A673 (cell line): ENCODE measurements around the gene CAPN5. TPM values are rescaled to one million over a fixed set of nuclear protein-coding genes. Genes with fewer than 3 reads are reported as not detected.

Source experiments
- BruUV-seq: library from RNA; stranded (reverse); fragments of 400-500 nt; replicated peaks from 2 replicates; lab custom pipeline; 2021; lab: Mats Ljungman, UMichigan
- CTCF ChIA-PET: fragments of 300-600 bp; sonication (Branson Sonifier 250); formaldehyde crosslinking; loops from one replicate; lab custom pipeline; 2022; ENCODE audit warnings: antibody characterized with exemption; lab: Charles Lee
- POLR2A ChIA-PET: fragments of 300-600 bp; sonication (Branson Sonifier 250); formaldehyde crosslinking; loops from one replicate; lab custom pipeline; 2022; ENCODE audit warnings: antibody characterized with exemption; ENCODE audit not compliant: low non-redundant PET; lab: Charles Lee
- DNase-seq: peaks from one replicate; pipeline ENCODE4 v3.0.0-alpha.2; 2015; ENCODE audit warnings: low spot score
- H3K27ac ChIP-seq: fragments of 200-600 bp; sonication (generic); 2 replicates; pipeline ENCODE4 v1.5.1; 2016; ENCODE audit warnings: mixed run types, low read depth, mild to moderate bottlenecking, mixed read lengths, antibody characterized with exemption, low read length; ENCODE audit not compliant: poor library complexity, severe bottlenecking
- H3K27me3 ChIP-seq: fragments of 200-600 bp; sonication (generic); replicated peaks from 2 replicates; pipeline ENCODE4 v1.6.1; 2017; ENCODE audit warnings: mixed run types, low read depth, mild to moderate bottlenecking, mixed read lengths, antibody characterized with exemption, low read length; ENCODE audit not compliant: insufficient read depth, poor library complexity
- H3K36me3 ChIP-seq: fragments of 200-600 bp; sonication (generic); 2 replicates; pipeline ENCODE4 v1.6.1; 2016; ENCODE audit warnings: mixed run types, mild to moderate bottlenecking, mixed read lengths, antibody characterized with exemption, low read length; ENCODE audit not compliant: insufficient read depth, poor library complexity, severe bottlenecking
- H3K4me1 ChIP-seq: fragments of 200-600 bp; sonication (generic); 2 replicates; pipeline ENCODE4 v1.6.1; 2017; ENCODE audit warnings: mixed run types, mild to moderate bottlenecking, mixed read lengths, antibody characterized with exemption, low read length; ENCODE audit not compliant: insufficient read depth, poor library complexity, severe bottlenecking
- H3K4me3 ChIP-seq: fragments of 200-600 bp; sonication (generic); 2 replicates; pipeline ENCODE4 v1.5.1; 2016; ENCODE audit warnings: low read depth, mixed run types, mild to moderate bottlenecking, mixed read lengths, low read length; ENCODE audit not compliant: poor library complexity, severe bottlenecking
- H3K9me3 ChIP-seq: fragments of 200-600 bp; sonication (generic); 2 replicates; pipeline ENCODE4 v1.6.1; 2016; ENCODE audit warnings: mixed run types, low read depth, mild to moderate bottlenecking, mixed read lengths, antibody characterized with exemption, low read length; ENCODE audit not compliant: poor library complexity, severe bottlenecking
- EZH2 ChIP-seq: fragments of 200-600 bp; sonication (generic); IDR thresholded peaks from 2 replicates; pipeline ENCODE4 v1.6.1; 2017; ENCODE audit warnings: borderline replicate concordance, low read depth, mild to moderate bottlenecking, mixed read lengths, antibody characterized with exemption, low read length; ENCODE audit not compliant: poor library complexity, severe bottlenecking
- intact Hi-C: fragments of 100-400 bp; cut with micrococcal nuclease; formaldehyde crosslinking; loops from one replicate; pipeline ENCODE4 v1.10.0; 2022; ENCODE audit not compliant: unreplicated experiment
- total RNA-seq: library from RNA; stranded (reverse); gene quantifications from 2 replicates; pipeline ENCODE4 v1.2.3, GENCODE V29; 2021
- TF ChIP-seq, protein P1 (sequence below): fragments of 300-800, 200-600 bp; sonication (generic); conservative IDR thresholded peaks from 2 replicates; pipeline ENCODE4 v1.5.1; 2017; ENCODE audit warnings: low read depth, mild to moderate bottlenecking, antibody characterized with exemption, low read length, moderate library complexity, mixed read lengths

The CAPN5 gene
- total RNA-seq, 1 experiment from 2014 or later, result 4.3 TPM

DNA sequence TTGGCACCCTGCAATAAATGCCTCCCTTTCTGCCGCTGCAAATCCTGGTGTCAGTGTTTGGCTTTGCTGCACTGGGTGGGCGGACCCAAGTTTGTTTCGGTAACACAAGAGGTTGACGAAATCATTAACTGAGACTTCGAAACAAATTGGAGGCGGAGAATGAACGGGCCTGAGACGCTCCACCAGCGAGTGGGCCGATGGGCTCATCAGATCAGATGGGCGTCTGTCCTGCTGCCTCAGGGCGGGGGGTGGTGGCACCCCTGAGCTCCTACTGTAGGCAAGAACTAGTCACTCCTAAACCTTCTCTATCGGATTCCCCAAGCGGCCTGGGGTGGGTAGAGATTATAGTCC lies 918 bp upstream of the CAPN5 start:
- DNase-seq, result peak; percentile 71
- Histone ChIP-seq H3K27ac (peak overlapping the region; percentile 67), H3K4me3 (peak overlapping the region; percentile 76), H3K36me3 (no peaks in the 10 kb centered on the region), H3K9me3 (peaks cover 4% of the 10 kb centered on the region), H3K4me1 (peaks cover 3% of the 10 kb centered on the region), H3K27me3 (no peaks in the 10 kb centered on the region)
- CTCF ChIA-PET, result no interaction called here
- intact Hi-C loops, result no loop called here
- no TSS peak for BruUV-seq
- TF ChIP-seq, protein P1, sequence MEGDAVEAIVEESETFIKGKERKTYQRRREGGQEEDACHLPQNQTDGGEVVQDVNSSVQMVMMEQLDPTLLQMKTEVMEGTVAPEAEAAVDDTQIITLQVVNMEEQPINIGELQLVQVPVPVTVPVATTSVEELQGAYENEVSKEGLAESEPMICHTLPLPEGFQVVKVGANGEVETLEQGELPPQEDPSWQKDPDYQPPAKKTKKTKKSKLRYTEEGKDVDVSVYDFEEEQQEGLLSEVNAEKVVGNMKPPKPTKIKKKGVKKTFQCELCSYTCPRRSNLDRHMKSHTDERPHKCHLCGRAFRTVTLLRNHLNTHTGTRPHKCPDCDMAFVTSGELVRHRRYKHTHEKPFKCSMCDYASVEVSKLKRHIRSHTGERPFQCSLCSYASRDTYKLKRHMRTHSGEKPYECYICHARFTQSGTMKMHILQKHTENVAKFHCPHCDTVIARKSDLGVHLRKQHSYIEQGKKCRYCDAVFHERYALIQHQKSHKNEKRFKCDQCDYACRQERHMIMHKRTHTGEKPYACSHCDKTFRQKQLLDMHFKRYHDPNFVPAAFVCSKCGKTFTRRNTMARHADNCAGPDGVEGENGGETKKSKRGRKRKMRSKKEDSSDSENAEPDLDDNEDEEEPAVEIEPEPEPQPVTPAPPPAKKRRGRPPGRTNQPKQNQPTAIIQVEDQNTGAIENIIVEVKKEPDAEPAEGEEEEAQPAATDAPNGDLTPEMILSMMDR, result no peak
- TF ChIP-seq EZH2, result no peak
- POLR2A ChIA-PET, result no interaction called here

DNA sequence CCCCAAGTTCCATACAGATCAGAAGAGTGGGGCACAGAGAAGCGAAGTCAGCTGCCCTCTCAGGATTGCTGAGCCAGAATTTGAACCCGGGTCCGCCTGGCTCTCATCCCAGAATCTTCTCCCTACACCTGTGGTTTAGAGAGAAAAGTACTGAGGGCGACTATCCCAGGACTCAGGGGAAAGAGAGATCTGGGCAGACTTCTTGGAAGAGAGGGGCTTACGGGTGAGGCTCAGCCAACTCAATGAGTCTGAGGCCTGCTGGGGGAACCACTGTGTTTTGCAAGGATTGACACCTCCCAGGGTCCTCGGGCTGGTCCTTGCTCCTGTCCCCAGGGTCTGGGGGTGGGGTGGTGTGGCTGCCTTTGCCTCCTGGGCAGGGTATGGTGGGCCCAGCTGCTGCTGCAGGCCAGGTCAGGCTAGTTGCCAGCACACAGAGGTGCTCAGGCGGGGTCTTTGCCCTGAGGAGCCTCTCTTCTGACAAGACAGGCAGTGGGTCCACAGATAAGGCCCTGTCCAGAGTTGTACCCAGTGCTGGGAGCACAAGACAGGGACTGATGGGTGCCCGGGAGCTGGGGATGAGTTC lies 1.2 kb downstream of the CAPN5 start:
- Histone ChIP-seq H3K4me1 (peaks cover 3% of the 10 kb centered on the region), H3K9me3 (no peaks in the 10 kb centered on the region), H3K36me3 (no peaks in the 10 kb centered on the region), H3K4me3 (no peak overlapping the region), H3K27ac (no peak overlapping the region), H3K27me3 (no peaks in the 10 kb centered on the region)
- POLR2A ChIA-PET, result no interaction called here
- no peak for TF ChIP-seq EZH2
- TF ChIP-seq, protein P1, result no peak
- DNase-seq, result no peak
- intact Hi-C loops, result no loop called here
- BruUV-seq, result no TSS peak
- CTCF ChIA-PET, result no interaction called here

DNA sequence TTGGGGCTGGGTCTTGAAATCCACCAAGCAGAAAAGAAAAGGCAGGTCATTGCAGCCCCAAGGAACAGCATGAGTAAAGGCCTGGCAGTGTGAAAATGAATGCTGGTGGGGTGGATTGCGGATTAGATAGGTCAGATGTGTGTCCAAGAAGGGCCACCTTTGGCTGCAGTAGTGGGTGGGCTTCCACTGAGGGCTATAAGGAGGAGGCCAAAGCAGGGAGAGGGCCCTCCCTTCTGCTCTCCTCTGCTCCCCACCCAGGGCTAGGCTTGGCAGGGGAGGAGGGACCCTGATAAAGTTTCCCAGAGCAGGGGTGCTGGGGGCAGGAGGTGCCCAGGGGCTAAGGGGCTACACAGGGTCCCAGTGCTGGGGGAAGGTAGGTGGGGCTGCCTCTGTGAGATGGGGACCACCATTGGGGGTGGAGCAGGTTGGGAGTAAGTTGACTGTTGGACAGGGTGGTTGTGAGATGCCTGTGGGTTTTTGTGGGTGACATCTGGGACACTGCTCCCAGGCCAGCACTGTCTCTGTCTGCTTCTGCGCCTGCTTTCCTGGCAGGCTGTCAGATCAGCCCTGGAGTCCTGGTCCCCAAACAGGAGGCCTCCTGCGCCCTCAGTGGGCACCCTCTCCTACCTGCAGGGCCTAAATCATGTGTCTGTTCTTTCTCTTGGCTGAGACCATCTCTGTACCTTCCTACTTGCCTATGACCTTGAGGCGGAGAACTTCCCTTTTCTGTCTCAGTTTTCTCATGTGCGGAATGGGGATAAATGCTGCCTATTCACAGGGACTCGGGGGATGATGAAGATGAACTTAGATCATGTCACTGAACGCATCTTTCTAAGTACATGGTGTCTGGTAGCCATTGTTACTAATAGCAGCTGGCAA lies 1.9 kb downstream of the CAPN5 start:
- H3K4me3 ChIP-seq, result no peak overlapping the region
- peaks cover 3% of the 10 kb centered on the region for H3K4me1 ChIP-seq
- TF ChIP-seq, protein P1, result no peak
- H3K36me3 ChIP-seq, result no peaks in the 10 kb centered on the region
- H3K9me3 ChIP-seq, result no peaks in the 10 kb centered on the region
- BruUV-seq, result no TSS peak
- intact Hi-C loops, result no loop called here
- no peak for DNase-seq
- ChIA-PET CTCF (no interaction called here), POLR2A (no interaction called here)
- H3K27me3 ChIP-seq, result no peaks in the 10 kb centered on the region
- no peak overlapping the region for H3K27ac ChIP-seq
